ENCODE measurements around the gene HIRIP3.

Gene HIRIP3

DNA sequence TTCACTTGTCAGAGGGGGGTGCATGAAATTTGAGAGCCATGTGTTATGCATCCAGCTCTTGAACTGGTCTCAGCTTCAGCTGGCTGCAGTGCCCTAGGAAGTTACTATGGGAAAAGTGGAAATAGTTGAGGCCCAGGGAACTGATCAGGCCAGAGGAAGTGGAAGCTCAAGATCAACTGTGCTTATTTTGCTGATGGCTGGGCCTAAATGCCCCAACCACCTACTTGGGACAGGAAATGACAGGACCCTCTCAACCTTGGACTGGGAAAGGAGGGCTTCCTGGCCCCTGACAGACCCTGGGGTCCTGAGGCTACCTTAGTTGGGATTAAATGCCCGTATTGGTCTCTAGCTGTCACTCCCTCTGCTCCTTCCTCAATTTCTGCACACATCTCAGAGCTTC is 22.9 kb downstream of the HIRIP3 start:
- peak overlapping the region; percentile 84 for H3K27ac ChIP-seq
- TF ChIP-seq ZFX (IDR thresholded peaks at IDR 0.05; ENCODE audit: borderline replicate concordance) = no peak
- TF ChIP-seq, protein P1, sequence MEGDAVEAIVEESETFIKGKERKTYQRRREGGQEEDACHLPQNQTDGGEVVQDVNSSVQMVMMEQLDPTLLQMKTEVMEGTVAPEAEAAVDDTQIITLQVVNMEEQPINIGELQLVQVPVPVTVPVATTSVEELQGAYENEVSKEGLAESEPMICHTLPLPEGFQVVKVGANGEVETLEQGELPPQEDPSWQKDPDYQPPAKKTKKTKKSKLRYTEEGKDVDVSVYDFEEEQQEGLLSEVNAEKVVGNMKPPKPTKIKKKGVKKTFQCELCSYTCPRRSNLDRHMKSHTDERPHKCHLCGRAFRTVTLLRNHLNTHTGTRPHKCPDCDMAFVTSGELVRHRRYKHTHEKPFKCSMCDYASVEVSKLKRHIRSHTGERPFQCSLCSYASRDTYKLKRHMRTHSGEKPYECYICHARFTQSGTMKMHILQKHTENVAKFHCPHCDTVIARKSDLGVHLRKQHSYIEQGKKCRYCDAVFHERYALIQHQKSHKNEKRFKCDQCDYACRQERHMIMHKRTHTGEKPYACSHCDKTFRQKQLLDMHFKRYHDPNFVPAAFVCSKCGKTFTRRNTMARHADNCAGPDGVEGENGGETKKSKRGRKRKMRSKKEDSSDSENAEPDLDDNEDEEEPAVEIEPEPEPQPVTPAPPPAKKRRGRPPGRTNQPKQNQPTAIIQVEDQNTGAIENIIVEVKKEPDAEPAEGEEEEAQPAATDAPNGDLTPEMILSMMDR (IDR thresholded peaks at IDR 0.05) = no peak

DNA sequence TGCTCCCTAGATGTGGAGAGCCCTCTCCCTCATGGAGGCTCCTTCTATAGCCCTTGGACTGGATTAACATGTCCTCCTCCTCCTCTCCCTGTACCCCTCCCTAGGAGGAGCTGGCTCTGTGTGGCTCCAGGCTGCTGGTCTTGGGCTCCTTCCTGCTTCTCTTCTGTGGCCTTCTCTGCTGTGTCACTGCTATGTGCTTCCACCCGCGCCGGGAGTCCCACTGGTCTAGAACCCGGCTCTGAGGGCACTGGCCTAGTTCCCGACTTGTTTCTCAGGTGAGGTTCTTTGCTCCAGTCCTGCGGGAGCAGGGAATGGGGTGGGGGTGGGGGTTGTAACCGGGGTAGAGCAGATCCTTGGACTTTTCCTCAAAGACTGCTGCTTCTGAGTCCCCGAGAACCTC is 24.1 kb downstream of the HIRIP3 start:
- TF ChIP-seq ZFX (IDR thresholded peaks at IDR 0.05; ENCODE audit: borderline replicate concordance) = no peak
- TF ChIP-seq, protein P1 (IDR thresholded peaks at IDR 0.05) = no peak
- no peak overlapping the region for H3K27ac ChIP-seq

DNA sequence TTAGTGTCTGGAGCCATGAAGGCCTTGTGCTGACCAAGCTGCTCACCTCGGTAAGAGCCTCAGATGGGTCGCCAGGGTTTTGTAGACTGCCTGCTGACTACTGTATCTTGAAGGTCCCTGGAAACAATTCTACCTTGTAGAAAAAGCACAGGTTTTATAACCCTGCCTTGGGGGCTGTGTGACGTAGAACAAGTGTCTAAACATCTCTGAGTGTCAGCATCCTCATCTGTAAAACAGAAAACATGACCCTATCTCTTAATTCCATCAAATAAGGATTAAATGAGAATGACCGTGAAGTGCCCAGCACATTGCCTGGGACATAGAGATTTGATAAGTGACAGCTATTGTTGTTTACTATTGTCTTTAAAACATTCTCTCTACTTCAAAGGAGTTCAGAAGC is 27.2 kb downstream of the HIRIP3 start:
- no peak for TF ChIP-seq ZFX (IDR thresholded peaks at IDR 0.05; ENCODE audit: borderline replicate concordance)
- TF ChIP-seq, protein P1 (IDR thresholded peaks at IDR 0.05) = no peak
- no peak overlapping the region for H3K27ac ChIP-seq

DNA sequence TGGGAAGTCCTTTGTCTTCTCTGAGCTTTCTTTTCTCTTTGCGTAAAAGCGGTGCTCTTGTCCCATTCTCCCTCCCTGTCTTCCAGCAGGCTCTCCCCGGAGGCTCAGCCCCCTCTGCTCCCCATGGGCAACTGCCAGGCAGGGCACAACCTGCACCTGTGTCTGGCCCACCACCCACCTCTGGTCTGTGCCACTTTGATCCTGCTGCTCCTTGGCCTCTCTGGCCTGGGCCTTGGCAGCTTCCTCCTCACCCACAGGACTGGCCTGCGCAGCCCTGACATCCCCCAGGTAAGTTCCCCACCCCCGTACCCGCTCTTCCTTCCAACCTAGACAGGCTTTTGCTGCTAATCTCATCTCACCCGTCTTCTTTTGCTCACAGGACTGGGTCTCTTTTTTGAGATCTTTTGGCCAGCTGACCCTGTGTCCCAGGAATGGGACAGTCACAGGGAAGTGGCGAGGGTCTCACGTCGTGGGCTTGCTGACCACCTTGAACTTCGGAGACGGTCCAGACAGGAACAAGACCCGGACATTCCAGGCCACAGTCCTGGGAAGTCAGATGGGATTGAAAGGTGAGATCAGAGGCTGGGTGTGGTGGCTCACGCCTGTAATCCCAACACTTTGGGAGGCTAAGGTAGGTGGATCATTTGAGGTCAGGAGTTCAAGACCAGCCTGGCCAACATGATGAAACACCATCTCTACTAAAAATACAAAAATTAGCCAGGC is 32.2 kb downstream of the HIRIP3 start:
- no peak for TF ChIP-seq ZFX (IDR thresholded peaks at IDR 0.05; ENCODE audit: borderline replicate concordance)
- TF ChIP-seq, protein P1 (IDR thresholded peaks at IDR 0.05) = no peak
- H3K27ac ChIP-seq = peak overlapping the region; percentile 74

DNA sequence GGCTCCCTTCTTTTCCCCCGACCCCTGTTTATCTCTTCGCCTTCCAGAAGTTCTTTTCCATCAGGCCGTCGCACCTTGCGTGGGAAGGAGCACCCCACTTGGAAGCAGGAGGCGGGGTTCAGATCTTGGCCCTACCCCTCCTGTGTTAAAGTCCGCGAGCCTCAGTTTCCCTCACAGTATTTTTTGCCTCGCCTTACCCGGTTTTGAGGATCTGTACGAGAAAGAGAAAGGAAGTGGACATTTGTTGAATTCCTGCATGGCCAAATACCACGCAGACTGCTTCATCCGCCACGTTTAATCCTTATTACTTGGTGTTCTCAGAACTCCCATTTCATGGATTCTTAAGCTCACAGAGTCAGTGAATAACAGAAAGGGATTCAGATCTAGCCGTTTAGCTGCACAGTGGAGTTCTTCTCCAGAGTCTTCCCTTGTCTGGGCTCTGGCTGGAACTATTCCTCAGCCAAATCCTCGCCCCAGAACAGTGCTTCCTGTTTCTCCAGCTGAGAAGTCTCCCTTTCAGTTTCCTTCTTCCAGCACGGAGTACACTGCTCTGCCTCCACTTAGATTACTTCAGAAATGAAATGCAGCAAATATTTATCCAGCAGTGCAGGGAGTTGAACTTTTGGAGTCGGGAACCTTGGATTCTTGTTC is 32.9 kb downstream of the HIRIP3 start:
- TF ChIP-seq ZFX (IDR thresholded peaks at IDR 0.05; ENCODE audit: borderline replicate concordance) = no peak
- TF ChIP-seq, protein P1 (IDR thresholded peaks at IDR 0.05) = no peak
- peak overlapping the region; percentile 74 for H3K27ac ChIP-seq

DNA sequence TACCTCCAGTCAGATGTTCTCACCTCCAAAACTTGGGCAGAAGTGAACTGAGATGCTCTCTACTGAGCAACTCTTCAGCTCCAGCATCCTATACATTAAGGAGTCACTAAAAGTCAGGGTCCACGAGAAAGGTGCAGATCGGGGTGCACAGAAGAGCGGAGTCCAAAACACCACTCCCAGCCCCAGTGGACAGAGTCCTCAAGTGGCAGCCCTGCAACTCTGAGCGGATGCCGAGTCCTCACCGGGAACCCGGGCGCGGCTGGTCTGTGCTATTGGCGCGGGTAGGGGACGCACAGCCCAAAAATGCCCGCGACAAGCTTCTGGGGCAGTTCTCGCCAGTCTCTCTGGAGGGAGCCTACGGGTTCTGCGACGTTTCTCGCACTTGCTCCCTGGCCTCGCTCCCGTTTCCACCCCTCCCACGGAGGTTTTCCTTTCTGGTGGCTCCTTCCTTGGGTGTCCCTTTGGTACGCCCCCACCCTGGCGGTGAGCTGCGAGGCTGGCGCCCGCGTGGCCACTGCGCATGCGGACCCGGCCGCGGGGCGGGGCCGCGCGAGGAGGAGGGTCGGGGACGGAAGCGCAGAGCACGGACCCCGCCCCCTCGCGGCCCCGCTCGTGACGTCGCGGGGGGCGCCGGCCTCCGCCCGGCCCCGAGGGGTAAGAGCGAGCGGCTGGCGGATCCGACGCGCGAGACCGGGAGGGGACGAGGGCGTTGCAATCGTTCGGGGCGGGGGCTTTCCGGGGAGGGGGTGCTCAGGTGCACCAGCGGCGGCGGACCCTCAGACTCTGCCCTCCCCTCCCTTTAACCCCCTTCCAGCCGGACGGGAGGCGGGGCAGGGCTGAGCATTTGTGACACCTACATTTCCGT is 33.7 kb downstream of the HIRIP3 start, which contains the start of gene TMEM219:
TSS of gene TMEM219 (plus strand) at position 601 of the 865 bp plus-strand sequence. CDS start 1,065 bp downstream, outside the sequence.
- H3K27ac ChIP-seq = peak within 1 kb of the TSS; percentile 74
- TF ChIP-seq ZFX (IDR thresholded peaks at IDR 0.05; ENCODE audit: borderline replicate concordance) = no peak
- TF ChIP-seq, protein P1 (IDR thresholded peaks at IDR 0.05) = peak; percentile 43

Data from 22Rv1 (cell line).